ENCODE data around the gene SAFB. TPM values are rescaled to one million over a fixed set of nuclear protein-coding genes. Genes with fewer than 3 reads are reported as not detected.

The SAFB gene
- total RNA-seq, 1 experiment from 2014 or later, result 68.7 TPM

DNA sequence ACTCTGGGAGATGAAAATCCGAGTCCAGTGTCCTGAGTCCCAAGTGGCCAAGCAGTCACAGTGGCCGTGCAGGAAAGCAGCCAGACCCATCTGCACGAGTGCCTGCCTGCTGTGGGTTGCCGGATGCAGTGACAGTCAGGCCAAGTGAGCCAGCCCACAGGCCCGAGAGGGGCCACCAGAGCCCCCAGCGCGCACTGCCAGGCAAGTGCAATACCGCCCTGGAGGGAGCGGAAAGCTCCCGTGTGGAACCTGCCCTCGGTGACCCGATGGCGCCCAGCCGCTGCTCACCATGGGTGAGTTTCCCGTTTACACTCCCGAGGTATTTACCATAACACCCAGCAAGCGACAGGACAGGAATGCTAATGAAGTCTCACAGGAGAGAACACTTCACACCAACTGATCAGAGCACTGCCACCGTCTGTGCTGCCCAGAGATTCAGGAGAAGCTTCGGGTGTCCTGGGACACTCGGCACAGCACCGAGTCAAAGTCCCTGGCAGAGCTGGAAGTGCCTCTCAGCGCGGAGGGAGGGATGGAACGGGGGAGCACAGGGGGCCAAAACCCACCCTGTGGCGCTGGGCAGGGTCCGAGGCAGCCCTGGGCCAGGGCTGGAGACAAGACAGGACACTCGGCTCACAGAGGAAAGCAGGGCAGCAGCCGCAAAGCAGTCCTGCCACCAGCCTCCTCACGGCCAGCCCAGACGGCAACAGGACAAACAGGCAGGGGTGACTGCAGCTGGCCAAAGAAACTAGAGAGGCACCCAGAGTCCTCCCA lies 33.8 kb upstream of the SAFB start:
- DNase-seq, result no peak
- no peak overlapping the region for H3K4me2 ChIP-seq
- H3K9me2 ChIP-seq (ENCODE audit: insufficient read depth), result no peaks in the 10 kb centered on the region
- H3K4me1 ChIP-seq (replicated peaks; ENCODE audit: insufficient read depth), result no peaks in the 10 kb centered on the region
- TF ChIP-seq, protein P1, sequence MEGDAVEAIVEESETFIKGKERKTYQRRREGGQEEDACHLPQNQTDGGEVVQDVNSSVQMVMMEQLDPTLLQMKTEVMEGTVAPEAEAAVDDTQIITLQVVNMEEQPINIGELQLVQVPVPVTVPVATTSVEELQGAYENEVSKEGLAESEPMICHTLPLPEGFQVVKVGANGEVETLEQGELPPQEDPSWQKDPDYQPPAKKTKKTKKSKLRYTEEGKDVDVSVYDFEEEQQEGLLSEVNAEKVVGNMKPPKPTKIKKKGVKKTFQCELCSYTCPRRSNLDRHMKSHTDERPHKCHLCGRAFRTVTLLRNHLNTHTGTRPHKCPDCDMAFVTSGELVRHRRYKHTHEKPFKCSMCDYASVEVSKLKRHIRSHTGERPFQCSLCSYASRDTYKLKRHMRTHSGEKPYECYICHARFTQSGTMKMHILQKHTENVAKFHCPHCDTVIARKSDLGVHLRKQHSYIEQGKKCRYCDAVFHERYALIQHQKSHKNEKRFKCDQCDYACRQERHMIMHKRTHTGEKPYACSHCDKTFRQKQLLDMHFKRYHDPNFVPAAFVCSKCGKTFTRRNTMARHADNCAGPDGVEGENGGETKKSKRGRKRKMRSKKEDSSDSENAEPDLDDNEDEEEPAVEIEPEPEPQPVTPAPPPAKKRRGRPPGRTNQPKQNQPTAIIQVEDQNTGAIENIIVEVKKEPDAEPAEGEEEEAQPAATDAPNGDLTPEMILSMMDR (conservative IDR thresholded peaks at IDR 0.05), result no peak
- no peak for TF ChIP-seq EZH2 (IDR thresholded peaks at IDR 0.05; ENCODE audit: low read depth)
- no peaks in the 10 kb centered on the region for H3K36me3 ChIP-seq (ENCODE audit: low read depth)
- no peak overlapping the region for H2AFZ ChIP-seq
- H3F3A ChIP-seq (ENCODE audit: insufficient read depth, low read depth), result no peaks in the 10 kb centered on the region
- no peaks in the 10 kb centered on the region for H4K20me1 ChIP-seq (ENCODE audit: insufficient read depth)
- no peak overlapping the region for H3K27ac ChIP-seq
- no peak overlapping the region for H3K4me3 ChIP-seq
- no peaks in the 10 kb centered on the region for H3K27me3 ChIP-seq (ENCODE audit: insufficient read depth, low read depth)
- BruUV-seq (replicated peaks), result no TSS peak
- CTCF ChIA-PET, result no interaction called here
- H3K9me3 ChIP-seq (ENCODE audit: insufficient read depth, low read depth), result no peaks in the 10 kb centered on the region
- intact Hi-C loops (cut with micrococcal nuclease; ENCODE audit: unreplicated experiment), result no loop called here
- H3K79me2 ChIP-seq (ENCODE audit: low read depth), result no peaks in the 10 kb centered on the region
- POLR2A ChIA-PET (ENCODE audit: unreplicated experiment), result no interaction called here

GRCh38 chr19:5590151-5590864 lies 32.6 kb upstream of the SAFB start:
- intact Hi-C loops (cut with micrococcal nuclease; ENCODE audit: unreplicated experiment), result no loop called here
- DNase-seq, result no peak
- no peaks in the 10 kb centered on the region for H3K36me3 ChIP-seq (ENCODE audit: low read depth)
- no peak overlapping the region for H3K4me3 ChIP-seq
- no TSS peak for BruUV-seq (replicated peaks)
- no peak overlapping the region for H3K27ac ChIP-seq
- ChIA-PET CTCF (no interaction called here), POLR2A (ENCODE audit: unreplicated experiment) (no interaction called here)
- H3K79me2 ChIP-seq (ENCODE audit: low read depth), result no peaks in the 10 kb centered on the region
- H4K20me1 ChIP-seq (ENCODE audit: insufficient read depth), result no peaks in the 10 kb centered on the region
- TF ChIP-seq, protein P1 (conservative IDR thresholded peaks at IDR 0.05), result no peak
- TF ChIP-seq EZH2 (IDR thresholded peaks at IDR 0.05; ENCODE audit: low read depth), result no peak
- no peaks in the 10 kb centered on the region for H3K27me3 ChIP-seq (ENCODE audit: insufficient read depth, low read depth)
- no peak overlapping the region for H2AFZ ChIP-seq
- H3K9me3 ChIP-seq (ENCODE audit: insufficient read depth, low read depth), result no peaks in the 10 kb centered on the region
- H3F3A ChIP-seq (ENCODE audit: insufficient read depth, low read depth), result no peaks in the 10 kb centered on the region
- H3K9me2 ChIP-seq (ENCODE audit: insufficient read depth), result no peaks in the 10 kb centered on the region
- H3K4me1 ChIP-seq (replicated peaks; ENCODE audit: insufficient read depth), result no peaks in the 10 kb centered on the region
- H3K4me2 ChIP-seq, result no peak overlapping the region

GRCh38 chr19:5590865-5591154 lies 32.1 kb upstream of the SAFB start:
- ChIA-PET CTCF (no interaction called here), POLR2A (ENCODE audit: unreplicated experiment) (no interaction called here)
- BruUV-seq (replicated peaks), result no TSS peak
- H3K4me1 ChIP-seq (replicated peaks; ENCODE audit: insufficient read depth), result no peaks in the 10 kb centered on the region
- no peak for TF ChIP-seq EZH2 (IDR thresholded peaks at IDR 0.05; ENCODE audit: low read depth)
- TF ChIP-seq, protein P1 (conservative IDR thresholded peaks at IDR 0.05), result no peak
- no peak overlapping the region for H3K27ac ChIP-seq
- H3K36me3 ChIP-seq (ENCODE audit: low read depth), result no peaks in the 10 kb centered on the region
- H3K27me3 ChIP-seq (ENCODE audit: insufficient read depth, low read depth), result no peaks in the 10 kb centered on the region
- no peak overlapping the region for H2AFZ ChIP-seq
- intact Hi-C loops (cut with micrococcal nuclease; ENCODE audit: unreplicated experiment), result no loop called here
- H3K79me2 ChIP-seq (ENCODE audit: low read depth), result no peaks in the 10 kb centered on the region
- DNase-seq, result no peak
- H3K4me3 ChIP-seq, result no peak overlapping the region
- H3K4me2 ChIP-seq, result no peak overlapping the region
- no peaks in the 10 kb centered on the region for H4K20me1 ChIP-seq (ENCODE audit: insufficient read depth)
- no peaks in the 10 kb centered on the region for H3K9me2 ChIP-seq (ENCODE audit: insufficient read depth)
- no peaks in the 10 kb centered on the region for H3F3A ChIP-seq (ENCODE audit: insufficient read depth, low read depth)
- no peaks in the 10 kb centered on the region for H3K9me3 ChIP-seq (ENCODE audit: insufficient read depth, low read depth)

Data from PC-9 (cell line).